NCI-H187 (cell line): ENCODE results near the gene LEMD3.

Experiments used
- DNase-seq, 2 experiments: peaks; one replicate each; lab custom pipeline; 2025; lab: John Stamatoyannopoulos, UW

LEMD3 gene

GRCh38 chr12:65208964-65209654 is 39.7 kb downstream of the LEMD3 start:
- no peak for DNase-seq

- no peak for DNase-seq
Measured at GRCh38 chr12:65209655-65210043, 40.3 kb downstream of the LEMD3 start.

- DNase-seq: no peak
Measured at GRCh38 chr12:65217086-65217485, 47.7 kb downstream of the LEMD3 start.

- DNase-seq: no peak
Measured at GRCh38 chr12:65220761-65221160, 51.4 kb downstream of the LEMD3 start.

- no peak for DNase-seq
Measured at GRCh38 chr12:65229441-65229840, 60.1 kb downstream of the LEMD3 start.

GRCh38 chr12:65232476-65233077 is 63.2 kb downstream of the LEMD3 start:
- DNase-seq: no peak

GRCh38 chr12:65237153-65237552 is 67.8 kb downstream of the LEMD3 start:
- no peak for DNase-seq

- no peak for DNase-seq
Measured at GRCh38 chr12:65238609-65239008, 69.2 kb downstream of the LEMD3 start.

GRCh38 chr12:65248656-65249633 is 79.6 kb downstream of the LEMD3 start:
- no peak for DNase-seq

- DNase-seq: no peak
Measured at GRCh38 chr12:65252515-65252914, 83.1 kb downstream of the LEMD3 start.

GRCh38 chr12:65257986-65258385 is 88.6 kb downstream of the LEMD3 start:
- DNase-seq: no peak

GRCh38 chr12:65259501-65259900 is 90.1 kb downstream of the LEMD3 start:
- no peak for DNase-seq

GRCh38 chr12:65263777-65264176 is 94.4 kb downstream of the LEMD3 start:
- no peak for DNase-seq

GRCh38 chr12:65266408-65266807 is 97.0 kb downstream of the LEMD3 start:
- no peak for DNase-seq

GRCh38 chr12:65269603-65270002 is 100.2 kb downstream of the LEMD3 start:
- DNase-seq: no peak

GRCh38 chr12:65274602-65275272 is 105.4 kb downstream of the LEMD3 start:
- no peak for DNase-seq

GRCh38 chr12:65275627-65276026 is 106.2 kb downstream of the LEMD3 start:
- DNase-seq: no peak

GRCh38 chr12:65276916-65277530 is 107.6 kb downstream of the LEMD3 start:
- no peak for DNase-seq

- DNase-seq: no peak
Measured at GRCh38 chr12:65277994-65278575, 108.7 kb downstream of the LEMD3 start.

GRCh38 chr12:65278576-65279368 is 109.4 kb downstream of the LEMD3 start, which contains the start of gene MSRB3:
Gene MSRB3 (plus strand): TSS chr12:65278683. CDS start chr12:65308580, 29,897 bp downstream.
- no peak for DNase-seq
